PC-3 (cell line): Measurements from ENCODE around the gene CCDC60.

ENCODE experiments used
- CTCF ChIP-seq: fragments of 300-600 bp; sonication (generic); conservative IDR thresholded peaks from 2 replicates; pipeline ENCODE4 v1.5.1; 2017; ENCODE audit warnings: antibody characterized with exemption, low read depth, mild to moderate bottlenecking, low read length
- EZH2 ChIP-seq: fragments of 300-600 bp; sonication (generic); IDR thresholded peaks from one replicate; pipeline ENCODE4 v1.6.1; 2017; ENCODE audit warnings: antibody characterized with exemption, mild to moderate bottlenecking, low read length; ENCODE audit not compliant: unreplicated experiment

- TF ChIP-seq CTCF (no peak), EZH2 (no peak)
Observed at GRCh38 chr12:119340578-119340977, 6.0 kb downstream of the CCDC60 start.
